ENCODE data around the gene STEEP1. TPM values are rescaled to one million over a fixed set of nuclear protein-coding genes. Genes with fewer than 3 reads are reported as not detected.

The STEEP1 gene
- total RNA-seq, 1 donor: 24.0 TPM

- DNase-seq (ENCODE audit: low read depth): no peak
These were observed 37.6 kb upstream of the STEEP1 start for GRCh38 chrX:119602701-119603255.

GRCh38 chrX:119589810-119590209, 24.6 kb upstream of the STEEP1 start:
- no peak overlapping the region for H3K4me3 ChIP-seq (ENCODE audit: low read depth, low read length)
- no peak for DNase-seq (ENCODE audit: low read depth)
- TF ChIP-seq, protein P1, sequence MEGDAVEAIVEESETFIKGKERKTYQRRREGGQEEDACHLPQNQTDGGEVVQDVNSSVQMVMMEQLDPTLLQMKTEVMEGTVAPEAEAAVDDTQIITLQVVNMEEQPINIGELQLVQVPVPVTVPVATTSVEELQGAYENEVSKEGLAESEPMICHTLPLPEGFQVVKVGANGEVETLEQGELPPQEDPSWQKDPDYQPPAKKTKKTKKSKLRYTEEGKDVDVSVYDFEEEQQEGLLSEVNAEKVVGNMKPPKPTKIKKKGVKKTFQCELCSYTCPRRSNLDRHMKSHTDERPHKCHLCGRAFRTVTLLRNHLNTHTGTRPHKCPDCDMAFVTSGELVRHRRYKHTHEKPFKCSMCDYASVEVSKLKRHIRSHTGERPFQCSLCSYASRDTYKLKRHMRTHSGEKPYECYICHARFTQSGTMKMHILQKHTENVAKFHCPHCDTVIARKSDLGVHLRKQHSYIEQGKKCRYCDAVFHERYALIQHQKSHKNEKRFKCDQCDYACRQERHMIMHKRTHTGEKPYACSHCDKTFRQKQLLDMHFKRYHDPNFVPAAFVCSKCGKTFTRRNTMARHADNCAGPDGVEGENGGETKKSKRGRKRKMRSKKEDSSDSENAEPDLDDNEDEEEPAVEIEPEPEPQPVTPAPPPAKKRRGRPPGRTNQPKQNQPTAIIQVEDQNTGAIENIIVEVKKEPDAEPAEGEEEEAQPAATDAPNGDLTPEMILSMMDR (IDR thresholded peaks at IDR 0.05; ENCODE audit: insufficient read depth, low read length): no peak

More at GRCh38 chrX:119602701-119603255, 37.6 kb upstream of the STEEP1 start:
- no peak overlapping the region for H3K4me3 ChIP-seq (ENCODE audit: low read depth, low read length)
- TF ChIP-seq, protein P1 (IDR thresholded peaks at IDR 0.05; ENCODE audit: insufficient read depth, low read length): no peak

DNA sequence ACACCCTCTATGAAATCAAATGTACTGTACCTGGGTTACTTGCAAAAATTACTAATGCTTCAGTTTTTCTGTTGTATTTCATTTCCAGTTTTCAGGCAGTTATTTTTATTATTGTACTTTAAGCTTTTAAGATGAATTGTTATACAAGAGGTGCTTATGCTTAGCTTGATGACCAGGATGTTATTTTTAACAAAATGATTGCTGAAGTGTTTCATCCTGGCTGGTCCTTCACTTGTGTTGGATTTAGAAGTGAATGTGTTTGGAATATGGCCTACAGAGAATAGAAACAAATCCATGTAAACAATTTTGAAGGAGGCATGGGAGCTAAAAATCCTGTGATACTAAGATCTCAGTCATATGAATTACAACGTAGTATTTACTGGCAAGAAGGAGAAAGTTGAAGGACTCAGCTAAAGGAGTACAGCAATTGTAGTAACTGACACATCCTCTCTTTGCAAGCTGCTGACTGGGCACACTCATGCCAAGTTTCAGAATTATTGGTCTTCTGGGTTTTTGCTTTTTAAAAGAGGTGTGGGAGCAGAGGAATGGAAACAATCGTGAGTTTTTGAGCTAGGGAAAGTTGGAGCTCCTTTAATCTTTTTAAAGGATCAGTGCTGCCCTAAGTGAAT, 18.3 kb upstream of the STEEP1 start:
- no peak overlapping the region for H3K4me3 ChIP-seq (ENCODE audit: low read depth, low read length)
- DNase-seq (ENCODE audit: low read depth): no peak
- TF ChIP-seq, protein P1 (IDR thresholded peaks at IDR 0.05; ENCODE audit: insufficient read depth, low read length): no peak

DNA sequence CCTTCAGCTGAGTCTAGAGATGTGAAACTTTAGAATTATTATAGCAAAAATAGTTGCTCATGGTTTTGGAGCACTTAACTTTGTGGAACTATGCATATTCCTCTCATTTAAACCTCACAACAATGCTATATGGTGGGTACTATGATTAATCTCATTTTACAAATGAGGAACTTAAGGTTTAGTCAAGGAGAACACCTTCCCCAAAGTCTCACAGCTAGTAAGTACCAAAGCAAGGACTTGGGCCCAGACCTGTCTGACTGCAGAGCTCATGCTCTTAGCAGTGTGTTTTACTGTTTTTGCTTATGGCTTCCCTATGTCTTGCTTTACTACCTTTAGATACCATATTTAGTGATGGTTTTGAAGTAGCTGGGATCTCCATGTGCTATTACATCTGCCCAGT, 14.2 kb upstream of the STEEP1 start:
- no peak for DNase-seq (ENCODE audit: low read depth)
- TF ChIP-seq, protein P1 (IDR thresholded peaks at IDR 0.05; ENCODE audit: insufficient read depth, low read length): no peak
- no peak overlapping the region for H3K4me3 ChIP-seq (ENCODE audit: low read depth, low read length)

DNA sequence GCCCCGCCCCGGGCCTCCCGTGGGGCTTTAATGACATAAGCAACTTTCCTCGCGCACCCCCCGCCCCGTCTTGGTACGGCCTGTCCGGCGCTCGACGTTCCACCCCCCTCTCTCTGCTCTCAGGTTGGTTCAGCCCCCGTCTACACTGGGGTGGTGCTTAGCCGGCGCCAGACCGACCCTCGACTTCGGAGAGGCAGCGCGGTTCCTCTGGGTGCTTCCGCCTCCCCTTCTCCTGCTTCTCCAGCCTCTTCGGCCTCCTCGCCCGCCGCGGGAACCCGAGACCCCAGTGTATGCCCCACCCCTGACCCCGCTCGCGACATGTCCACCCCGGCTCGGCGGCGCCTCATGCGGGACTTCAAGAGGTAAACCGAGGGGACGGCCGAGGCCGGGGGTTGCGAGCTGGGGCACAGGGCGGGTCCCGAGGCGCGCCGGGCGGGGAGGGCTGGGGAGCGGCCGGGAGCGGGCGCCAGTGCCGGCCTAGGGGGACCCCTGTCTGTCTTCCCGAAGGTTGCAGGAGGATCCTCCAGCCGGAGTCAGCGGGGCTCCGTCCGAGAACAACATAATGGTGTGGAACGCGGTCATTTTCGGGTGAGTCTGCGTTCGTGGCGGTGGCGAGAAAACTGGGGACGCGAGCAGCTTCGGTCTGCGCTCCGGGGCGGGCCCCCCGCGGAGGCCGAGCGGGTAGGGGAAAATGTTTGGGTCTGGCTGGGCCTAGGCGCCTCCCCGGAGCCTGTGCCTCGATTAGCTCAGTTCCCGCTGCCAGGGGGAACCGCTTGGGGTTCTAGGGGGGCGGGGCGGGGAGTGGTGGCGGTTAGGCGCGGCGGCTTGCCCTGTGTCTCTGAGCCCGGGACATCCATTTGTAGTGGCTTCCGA, 9.4 kb upstream of the STEEP1 start, which contains the start of gene UBE2A:
TSS of gene UBE2A (plus strand) at position 170 of the 873 bp plus-strand sequence. CDS start at position 319, 149 bp downstream.
- peak within 1 kb of the TSS; percentile 72 for H3K4me3 ChIP-seq (ENCODE audit: low read depth, low read length)
- peak; percentile 90 for DNase-seq (ENCODE audit: low read depth)
- TF ChIP-seq, protein P1 (IDR thresholded peaks at IDR 0.05; ENCODE audit: insufficient read depth, low read length): peak; percentile 36

- TF ChIP-seq, protein P1 (IDR thresholded peaks at IDR 0.05; ENCODE audit: insufficient read depth, low read length): no peak
- H3K4me3 ChIP-seq (ENCODE audit: low read depth, low read length): peak overlapping the region; percentile 72
- peak; percentile 55 for DNase-seq (ENCODE audit: low read depth)
These were observed 8.7 kb upstream of the STEEP1 start for GRCh38 chrX:119573840-119574393.

Data from fibroblast of the aortic adventitia (primary cell).